GM10248 (cell line): ENCODE data around the gene NOL4L.

ENCODE experiments used
- CTCF ChIA-PET: fragments of 300-600 bp; sonication (Branson Sonifier 250); formaldehyde crosslinking; extraction: SDS; loops from one replicate; lab custom pipeline; 2021; ENCODE audit warnings: antibody characterized with exemption; lab: Yijun Ruan, JAX
- POLR2A ChIA-PET: fragments of 350-650 bp; sonication (Branson Sonifier 250); formaldehyde crosslinking; extraction: SDS; loops from one replicate; lab custom pipeline; 2020; ENCODE audit warnings: antibody characterized with exemption; lab: Yijun Ruan, JAX
- DNase-seq: peaks from one replicate; pipeline ENCODE4 v3.0.0; 2012; ENCODE audit errors: extremely low spot score
- TF ChIP-seq, protein P1 (sequence below): IDR thresholded peaks from 2 replicates; pipeline ENCODE4 v1.5.1; 2012; ENCODE audit warnings: mild to moderate bottlenecking, low read depth; ENCODE audit errors: extremely low read depth, missing control alignments, control extremely low read depth

NOL4L gene

DNA sequence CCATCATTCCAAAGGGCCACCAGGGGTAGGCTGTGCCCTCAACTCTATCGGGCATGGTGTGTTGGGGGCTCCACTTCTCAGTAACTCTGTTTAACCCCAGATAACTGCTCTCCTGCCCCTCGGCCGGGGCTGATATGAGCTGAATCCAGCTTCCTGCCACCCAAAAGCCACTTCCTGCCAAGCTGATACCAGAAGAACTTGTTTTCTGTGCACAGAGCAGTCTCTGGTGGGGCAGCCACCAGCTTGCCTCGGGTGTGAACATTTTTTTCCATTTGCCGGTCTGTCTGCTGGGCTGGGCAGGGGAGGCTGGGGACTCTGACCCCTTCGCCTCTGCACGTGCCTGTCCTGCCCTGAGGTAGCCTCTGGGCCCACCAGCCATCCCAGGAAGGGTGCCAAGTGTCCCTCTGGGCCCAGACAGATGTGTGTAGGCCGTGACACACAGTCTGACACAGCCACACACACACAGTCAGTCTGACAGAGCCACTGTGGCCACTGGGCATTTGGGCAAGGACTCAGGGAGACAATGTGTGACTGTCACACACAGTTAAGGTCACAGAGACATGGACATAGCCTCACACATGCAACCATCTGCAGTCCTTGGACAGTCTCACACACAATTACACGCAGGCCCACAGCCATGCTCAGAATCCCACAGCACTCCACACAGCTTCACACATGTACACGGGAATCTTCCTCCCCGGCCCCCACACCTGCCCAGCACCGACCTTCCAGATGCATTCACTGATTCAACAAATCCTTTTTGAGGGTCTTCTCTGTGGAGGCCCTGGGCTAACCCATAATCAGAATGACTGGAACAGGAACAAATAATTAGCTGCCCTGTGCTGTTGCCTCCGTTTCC lies 45.1 kb downstream of the NOL4L start:
- POLR2A ChIA-PET: no interaction called here
- DNase-seq: no peak

DNA sequence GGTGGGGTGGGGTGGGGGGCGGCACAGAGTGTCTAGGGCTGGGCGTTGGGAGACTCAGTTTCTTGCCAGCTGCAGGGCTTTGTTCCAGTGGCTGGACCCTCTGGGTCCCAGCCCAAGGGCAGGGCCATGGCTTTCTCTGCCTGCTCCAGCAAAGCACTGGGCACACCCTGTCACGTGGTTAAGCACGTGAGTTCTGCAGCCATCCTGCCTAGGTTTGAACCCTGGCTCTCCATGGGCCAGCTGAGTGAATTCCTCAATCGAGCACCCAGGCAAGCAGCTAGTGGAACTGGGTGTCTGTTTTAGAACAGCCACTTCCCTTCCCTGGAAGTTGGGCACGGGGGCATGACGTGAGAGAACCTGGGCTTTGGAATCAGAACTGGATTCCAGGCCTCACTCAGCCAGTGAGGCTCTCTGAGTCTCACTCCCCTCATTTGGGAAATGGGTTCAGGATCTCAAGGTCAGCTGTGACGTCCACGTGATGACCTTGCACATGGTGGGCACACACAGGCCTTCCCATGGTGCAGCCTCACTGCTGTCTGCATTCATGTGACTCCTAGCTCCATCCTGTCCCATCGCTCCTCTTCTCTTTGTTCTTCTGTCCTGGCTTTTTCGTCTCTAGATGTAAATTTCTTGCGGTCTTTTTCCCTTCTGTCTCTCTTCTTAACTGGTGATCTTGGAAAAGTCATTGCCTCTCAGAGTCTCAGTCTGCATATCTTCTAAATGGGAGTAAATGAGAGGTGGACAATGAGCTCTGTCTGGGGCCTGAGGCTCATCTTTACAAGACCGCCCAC lies 45.9 kb downstream of the NOL4L start:
- TF ChIP-seq, protein P1, sequence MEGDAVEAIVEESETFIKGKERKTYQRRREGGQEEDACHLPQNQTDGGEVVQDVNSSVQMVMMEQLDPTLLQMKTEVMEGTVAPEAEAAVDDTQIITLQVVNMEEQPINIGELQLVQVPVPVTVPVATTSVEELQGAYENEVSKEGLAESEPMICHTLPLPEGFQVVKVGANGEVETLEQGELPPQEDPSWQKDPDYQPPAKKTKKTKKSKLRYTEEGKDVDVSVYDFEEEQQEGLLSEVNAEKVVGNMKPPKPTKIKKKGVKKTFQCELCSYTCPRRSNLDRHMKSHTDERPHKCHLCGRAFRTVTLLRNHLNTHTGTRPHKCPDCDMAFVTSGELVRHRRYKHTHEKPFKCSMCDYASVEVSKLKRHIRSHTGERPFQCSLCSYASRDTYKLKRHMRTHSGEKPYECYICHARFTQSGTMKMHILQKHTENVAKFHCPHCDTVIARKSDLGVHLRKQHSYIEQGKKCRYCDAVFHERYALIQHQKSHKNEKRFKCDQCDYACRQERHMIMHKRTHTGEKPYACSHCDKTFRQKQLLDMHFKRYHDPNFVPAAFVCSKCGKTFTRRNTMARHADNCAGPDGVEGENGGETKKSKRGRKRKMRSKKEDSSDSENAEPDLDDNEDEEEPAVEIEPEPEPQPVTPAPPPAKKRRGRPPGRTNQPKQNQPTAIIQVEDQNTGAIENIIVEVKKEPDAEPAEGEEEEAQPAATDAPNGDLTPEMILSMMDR: no peak
- DNase-seq: no peak
- CTCF ChIA-PET: interaction anchor here (0.8 to 1.6 kb wide), 6 partner anchors 9 to 134 kb away, joined by 3 to 9 read pairs (median 4); partner anchors contain the start of gene C20orf203
- POLR2A ChIA-PET: no interaction called here

More for the DNA sequence above, 45.1 kb downstream of the NOL4L start:
- CTCF ChIA-PET: interaction anchor here (1.2 to 1.6 kb wide), 6 partner anchors 10 to 134 kb away, joined by 3 to 9 read pairs (median 4); partner anchors contain the start of gene C20orf203
- TF ChIP-seq, protein P1: no peak

DNA sequence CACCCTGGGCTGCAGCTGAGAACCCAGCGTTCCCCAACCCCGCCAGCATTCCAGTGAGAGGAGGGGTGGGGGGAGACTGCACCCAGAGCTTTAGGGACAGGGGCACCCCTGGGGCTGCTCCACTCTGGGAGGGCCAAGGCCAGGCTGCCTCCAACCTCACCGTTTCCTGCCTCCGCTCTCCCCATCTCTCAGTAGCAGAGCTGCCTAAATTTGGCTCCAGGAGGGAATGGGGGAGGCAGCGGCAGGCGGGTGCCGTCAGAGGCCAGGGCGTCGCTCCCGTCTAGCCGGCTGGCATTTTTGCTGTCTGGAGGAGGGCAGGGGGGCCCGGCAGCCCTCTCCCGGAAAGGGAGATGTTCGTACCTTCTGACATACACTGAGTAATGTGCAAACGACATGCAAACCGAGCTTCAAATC lies 46.6 kb downstream of the NOL4L start:
- CTCF ChIA-PET: interaction anchor here (0.8 to 1.4 kb wide), 4 partner anchors 14 to 114 kb away, joined by 3 to 9 read pairs (median 4); no protein-coding TSS in a partner anchor
- no peak for DNase-seq
- TF ChIP-seq, protein P1: no peak
- POLR2A ChIA-PET: interaction anchor here (0.6 kb wide), 1 partner anchor 1125 kb away, joined by 3 read pairs; no protein-coding TSS in a partner anchor

DNA sequence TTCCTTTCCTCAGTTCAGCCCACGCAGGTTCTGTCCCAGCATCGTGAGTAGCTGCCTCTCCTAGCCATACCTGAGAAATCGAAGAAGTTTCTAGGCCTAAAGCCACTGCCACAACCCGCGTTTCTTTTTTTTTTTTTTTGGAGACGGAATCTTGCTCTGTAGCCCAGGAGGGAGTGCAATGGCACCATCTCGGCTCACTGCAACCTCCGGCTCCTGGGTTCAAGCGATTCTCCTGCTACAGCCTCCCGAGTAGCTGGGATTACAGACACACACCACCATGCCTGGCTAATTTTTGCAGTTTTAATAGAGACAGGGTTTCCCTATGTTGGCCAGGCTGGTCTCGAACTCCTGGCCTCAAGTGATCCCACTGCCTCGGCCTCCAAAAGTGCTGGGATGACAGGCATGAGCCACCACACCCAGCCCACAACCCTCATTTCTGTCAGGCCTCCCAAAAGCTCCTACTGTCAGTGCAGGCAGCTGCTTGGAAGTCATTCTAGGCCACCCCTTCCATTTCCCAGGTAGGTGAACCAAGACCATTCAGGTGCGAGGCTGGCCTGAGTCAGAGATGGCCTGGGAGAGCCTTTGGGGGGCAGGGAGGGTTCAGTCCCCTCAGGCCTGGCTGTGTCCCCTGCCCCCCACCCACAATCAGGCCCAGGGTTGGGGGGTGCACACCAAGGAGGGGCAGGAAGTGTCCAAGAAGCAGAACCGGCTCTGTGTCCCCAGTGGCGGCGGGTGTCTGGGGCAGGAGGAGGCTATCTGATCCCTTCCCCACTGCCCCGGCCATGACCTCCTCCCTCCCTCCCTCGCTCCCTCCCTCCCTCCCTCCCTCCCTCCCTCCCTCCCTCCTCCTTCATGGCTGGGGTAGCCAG lies 47.2 kb downstream of the NOL4L start:
- TF ChIP-seq, protein P1: no peak
- ChIA-PET POLR2A (interaction anchor here (0.6 kb wide), 1 partner anchor 1126 kb away, joined by 3 read pairs; no protein-coding TSS in a partner anchor), CTCF (interaction anchor here (1.3 to 1.4 kb wide), 2 partner anchors 17 to 20 kb away, joined by 3 to 9 read pairs; no protein-coding TSS in a partner anchor)
- DNase-seq: no peak

DNA sequence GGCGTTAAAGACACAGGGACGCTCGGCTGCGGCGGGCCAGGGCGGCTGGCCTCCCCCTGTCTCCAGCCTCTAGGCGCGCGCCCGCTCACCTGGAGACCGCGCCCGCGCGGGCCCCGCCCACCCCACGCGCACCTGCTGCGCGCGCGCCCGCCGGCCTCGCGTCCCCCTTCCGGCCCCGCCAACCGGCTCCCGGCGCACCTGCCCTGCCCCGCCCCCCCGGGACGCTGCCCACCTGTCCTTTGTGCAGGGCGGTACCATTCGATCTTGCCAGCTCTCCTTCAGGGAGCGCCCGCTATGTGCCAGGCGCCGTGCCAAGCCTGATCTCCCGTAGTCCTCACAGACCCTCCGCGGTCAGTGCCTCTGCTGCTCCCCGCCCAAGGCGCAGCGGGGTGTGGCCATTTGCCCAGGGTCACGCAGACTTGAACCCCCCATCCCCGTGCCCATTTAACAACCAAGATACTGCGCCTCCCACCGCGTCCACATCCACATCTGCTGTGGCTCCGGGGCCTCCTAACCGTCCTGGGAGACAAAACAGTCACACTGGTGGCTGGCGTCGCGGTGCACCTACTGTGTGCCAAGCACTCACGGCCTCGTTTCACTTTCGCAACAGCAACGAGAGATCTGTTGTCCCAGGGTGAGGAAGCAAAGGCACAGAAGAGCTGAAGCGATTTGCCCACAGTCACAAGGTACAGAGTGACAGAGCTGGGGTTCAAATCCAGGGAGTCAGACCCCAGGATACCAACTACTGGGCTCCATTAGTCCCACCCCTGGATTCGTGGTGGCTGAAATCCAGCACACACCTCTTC lies 48.1 kb downstream of the NOL4L start:
- DNase-seq: no peak
- TF ChIP-seq, protein P1: no peak
- CTCF ChIA-PET: interaction anchor here (1.3 to 2.1 kb wide), 3 partner anchors 15 to 51 kb away, joined by 3 to 8 read pairs (median 3); no protein-coding TSS in a partner anchor
- POLR2A ChIA-PET: no interaction called here
